Measurements from ENCODE around the gene PBXIP1. TPM values are rescaled to one million over a fixed set of nuclear protein-coding genes. Genes with fewer than 3 reads are reported as not detected.

Gene PBXIP1
- total RNA-seq, 4 donors from 2014 or later: 66.6 to 117 (median 109) TPM

GRCh38 chr1:154902938-154903566, 52.8 kb downstream of the PBXIP1 start:
- DNase-seq: no peak
- H3K36me3 ChIP-seq: no peaks in the 10 kb centered on the region
- H3K27me3 ChIP-seq: no peaks in the 10 kb centered on the region
- H3K4me3 ChIP-seq: no peak overlapping the region
- H3K4me1 ChIP-seq: no peaks in the 10 kb centered on the region
- no peaks in the 10 kb centered on the region for H3K9me3 ChIP-seq
- TF ChIP-seq CTCF (IDR thresholded peaks at IDR 0.05) (no peak), POLR2A (IDR thresholded peaks at IDR 0.05) (no peak)
- no peak overlapping the region for H3K27ac ChIP-seq

GRCh38 chr1:154901591-154901990, 54.3 kb downstream of the PBXIP1 start:
- no peak overlapping the region for H3K4me3 ChIP-seq
- H3K27me3 ChIP-seq: no peaks in the 10 kb centered on the region
- H3K9me3 ChIP-seq: no peaks in the 10 kb centered on the region
- no peaks in the 10 kb centered on the region for H3K36me3 ChIP-seq
- TF ChIP-seq POLR2A (IDR thresholded peaks at IDR 0.05) (no peak), CTCF (IDR thresholded peaks at IDR 0.05) (no peak)
- H3K27ac ChIP-seq: no peak overlapping the region
- DNase-seq: no peak
- no peaks in the 10 kb centered on the region for H3K4me1 ChIP-seq

GRCh38 chr1:154899041-154899440, 56.9 kb downstream of the PBXIP1 start:
- Histone ChIP-seq H3K9me3 (no peaks in the 10 kb centered on the region), H3K36me3 (no peaks in the 10 kb centered on the region), H3K27me3 (no peaks in the 10 kb centered on the region), H3K4me3 (no peak overlapping the region), H3K4me1 (no peaks in the 10 kb centered on the region), H3K27ac (no peak overlapping the region)
- DNase-seq: no peak
- no peak for TF ChIP-seq CTCF (IDR thresholded peaks at IDR 0.05)
- no peak for TF ChIP-seq POLR2A (IDR thresholded peaks at IDR 0.05)

- no peak overlapping the region for H3K27ac ChIP-seq
- H3K9me3 ChIP-seq: no peaks in the 10 kb centered on the region
- peak in 1 of 3 donors; percentile 42 for DNase-seq
- H3K4me1 ChIP-seq: no peaks in the 10 kb centered on the region
- TF ChIP-seq CTCF (IDR thresholded peaks at IDR 0.05) (no peak), POLR2A (IDR thresholded peaks at IDR 0.05) (no peak)
- no peak overlapping the region for H3K4me3 ChIP-seq
- H3K36me3 ChIP-seq: no peaks in the 10 kb centered on the region
- H3K27me3 ChIP-seq: no peaks in the 10 kb centered on the region
Measured at GRCh38 chr1:154896771-154897286, 59.1 kb downstream of the PBXIP1 start.

GRCh38 chr1:154895798-154896197, 60.1 kb downstream of the PBXIP1 start:
- H3K36me3 ChIP-seq: no peaks in the 10 kb centered on the region
- TF ChIP-seq CTCF (IDR thresholded peaks at IDR 0.05) (no peak), POLR2A (IDR thresholded peaks at IDR 0.05) (no peak)
- no peaks in the 10 kb centered on the region for H3K9me3 ChIP-seq
- no peak overlapping the region for H3K27ac ChIP-seq
- H3K27me3 ChIP-seq: no peaks in the 10 kb centered on the region
- no peak overlapping the region for H3K4me3 ChIP-seq
- no peaks in the 10 kb centered on the region for H3K4me1 ChIP-seq
- no peak for DNase-seq

Small RNA genes lying within 50 kb of the gene (small RNA-seq; reads per million reads assigned to genes)
- 0 reads per million in 2 donors for gene MIR4258
- gene RF00017: 0 reads per million in 2 donors

Other genes with a start within 250 kb of the PBXIP1 start
- gene KCNN3, start 85.8 kb downstream of the PBXIP1 start, total RNA-seq: 1 to 10 TPM in 3 of 4 donors, under 1 TPM in 1; 0.85 to 1.7 (median 1.2) TPM
- 10 to 100 TPM in 3 of 4 donors, 1 to 10 TPM in 1; 5.0 to 20.1 (median 19.2) TPM for gene PMVK, start 19.4 kb downstream of the PBXIP1 start, total RNA-seq
- gene PYGO2, start 5.7 kb upstream of the PBXIP1 start, total RNA-seq: 10 to 100 TPM; 32.2 to 48.9 (median 34.2) TPM
- 100 to 1,000 TPM in 2 of 4 donors, 10 to 100 TPM in 2; 56.9 to 150 (median 104) TPM for gene SHC1, start 14.6 kb upstream of the PBXIP1 start, total RNA-seq
- 10 to 100 TPM; 20.3 to 39.1 (median 26.5) TPM for gene CKS1B, start 18.6 kb upstream of the PBXIP1 start, total RNA-seq
- 10 to 100 TPM; 29.7 to 50.3 (median 46.3) TPM for gene FLAD1, start 27.2 kb upstream of the PBXIP1 start, total RNA-seq
- not detected for gene LENEP, start 37.5 kb upstream of the PBXIP1 start, total RNA-seq
- gene ZBTB7B, start 46.7 kb upstream of the PBXIP1 start, total RNA-seq: 100 to 1,000 TPM in 3 of 4 donors, 10 to 100 TPM in 1; 35.5 to 412 (median 346) TPM
- 10 to 100 TPM in 1 of 4 donors, 1 to 10 TPM in 3; 1.7 to 12.5 (median 5.3) TPM for gene DCST2, start 77.7 kb upstream of the PBXIP1 start, total RNA-seq
- 1 to 10 TPM in 1 of 4 donors, under 1 TPM in 1, not detected in 2; 0.88 to 2.7 TPM for gene DCST1, start 77.7 kb upstream of the PBXIP1 start, total RNA-seq
- gene ADAM15, start 95.2 kb upstream of the PBXIP1 start, total RNA-seq: 100 to 1,000 TPM; 111 to 191 (median 126) TPM
- 10 to 100 TPM in 3 of 4 donors, 1 to 10 TPM in 1; 2.5 to 39.6 (median 18.2) TPM for gene EFNA4, start 107.6 kb upstream of the PBXIP1 start, total RNA-seq
- 1 to 10 TPM; 2.3 to 8.7 (median 5.3) TPM for gene EFNA3, start 122.7 kb upstream of the PBXIP1 start, total RNA-seq
- gene EFNA1, start 171.8 kb upstream of the PBXIP1 start, total RNA-seq: 100 to 1,000 TPM in 3 of 4 donors, 10 to 100 TPM in 1; 13.2 to 166 (median 145) TPM
- 10 to 100 TPM; 42.5 to 83.3 (median 46.7) TPM for gene SLC50A1, start 179.8 kb upstream of the PBXIP1 start, total RNA-seq
- gene DPM3, start 184.4 kb upstream of the PBXIP1 start, total RNA-seq: 10 to 100 TPM; 33.5 to 89.2 (median 65.0) TPM
- 100 to 1,000 TPM; 111 to 137 (median 117) TPM for gene KRTCAP2, start 217.2 kb upstream of the PBXIP1 start, total RNA-seq
- gene TRIM46, start 217.8 kb upstream of the PBXIP1 start, total RNA-seq: not detected